ENCODE data around the gene COPB2.

- TF ChIP-seq CTCF (IDR thresholded peaks at IDR 0.05): no peak
- no peak for TF ChIP-seq EZH2 (IDR thresholded peaks at IDR 0.05)
Measured at GRCh38 chr3:139342054-139342453, 47.4 kb downstream of the COPB2 start.
